CD1c-positive myeloid dendritic cell (primary cell): ENCODE measurements around the gene POLR3H.

Experiments
- DNase-seq: peaks from one replicate; pipeline ENCODE4 v3.0.0-alpha.2; 2016; ENCODE audit errors: extremely low spot score

Gene POLR3H

GRCh38 chr22:41535244-41535643 is 9.0 kb downstream of the POLR3H start:
- DNase-seq: no peak

DNA sequence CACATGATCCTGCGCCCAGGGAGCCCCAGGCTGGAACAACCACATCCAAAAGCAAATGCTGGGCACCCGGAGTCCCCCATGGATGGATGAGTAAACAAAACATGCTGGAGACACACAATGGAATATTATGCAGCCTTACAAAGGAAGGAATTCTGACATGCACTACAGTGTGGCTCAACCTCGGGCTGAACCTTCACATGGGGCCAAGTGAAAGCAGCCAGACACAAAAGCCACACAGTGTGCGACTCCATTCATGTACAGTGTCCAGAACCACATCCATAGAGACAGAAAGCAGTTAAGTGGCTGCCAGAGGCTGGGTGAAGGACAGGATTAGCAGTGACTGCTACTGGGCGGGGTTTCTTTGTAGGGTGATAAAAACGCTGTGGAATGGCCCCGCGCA is 10.1 kb downstream of the POLR3H start:
- no peak for DNase-seq

GRCh38 chr22:41532908-41533825 is 11.1 kb downstream of the POLR3H start:
- peak; percentile 69 for DNase-seq

- no peak for DNase-seq
Measured at GRCh38 chr22:41531715-41532477, 12.4 kb downstream of the POLR3H start.

- DNase-seq: no peak
Measured at GRCh38 chr22:41530890-41531714, 13.2 kb downstream of the POLR3H start.

DNA sequence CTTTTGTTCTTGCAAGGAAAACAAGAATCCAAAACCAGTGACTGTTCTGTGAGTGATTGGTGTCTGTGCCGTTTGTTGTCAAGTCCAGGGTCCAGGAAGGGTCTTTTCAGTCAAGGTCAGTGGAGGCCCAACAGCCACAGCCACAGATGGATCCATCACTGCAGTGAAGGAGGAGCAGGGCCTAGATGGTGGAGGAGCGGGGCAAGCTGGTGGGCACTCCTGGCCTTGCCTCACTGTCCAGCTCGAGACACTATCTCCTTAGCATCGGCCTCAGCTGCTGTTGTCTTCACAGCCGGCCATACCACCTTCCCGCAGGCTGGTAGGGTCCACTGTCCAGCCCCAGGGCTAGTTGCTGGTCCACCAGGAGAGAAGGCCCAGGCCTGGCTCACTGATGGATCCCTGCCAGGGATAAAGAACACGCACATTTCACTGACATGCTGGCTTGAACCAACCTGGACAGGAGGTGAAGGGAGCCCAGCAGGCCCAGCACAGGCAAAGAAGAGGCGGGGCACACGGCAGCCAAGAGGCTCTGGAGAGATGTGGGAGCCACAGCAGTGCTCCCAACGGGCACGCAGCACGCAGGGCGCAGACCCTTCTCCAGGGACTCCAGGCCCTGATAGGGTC is 15.2 kb downstream of the POLR3H start:
- DNase-seq: no peak

GRCh38 chr22:41528132-41528766 is 16.0 kb downstream of the POLR3H start:
- DNase-seq: no peak

GRCh38 chr22:41526830-41527799 is 17.2 kb downstream of the POLR3H start:
- peak; percentile 55 for DNase-seq

DNA sequence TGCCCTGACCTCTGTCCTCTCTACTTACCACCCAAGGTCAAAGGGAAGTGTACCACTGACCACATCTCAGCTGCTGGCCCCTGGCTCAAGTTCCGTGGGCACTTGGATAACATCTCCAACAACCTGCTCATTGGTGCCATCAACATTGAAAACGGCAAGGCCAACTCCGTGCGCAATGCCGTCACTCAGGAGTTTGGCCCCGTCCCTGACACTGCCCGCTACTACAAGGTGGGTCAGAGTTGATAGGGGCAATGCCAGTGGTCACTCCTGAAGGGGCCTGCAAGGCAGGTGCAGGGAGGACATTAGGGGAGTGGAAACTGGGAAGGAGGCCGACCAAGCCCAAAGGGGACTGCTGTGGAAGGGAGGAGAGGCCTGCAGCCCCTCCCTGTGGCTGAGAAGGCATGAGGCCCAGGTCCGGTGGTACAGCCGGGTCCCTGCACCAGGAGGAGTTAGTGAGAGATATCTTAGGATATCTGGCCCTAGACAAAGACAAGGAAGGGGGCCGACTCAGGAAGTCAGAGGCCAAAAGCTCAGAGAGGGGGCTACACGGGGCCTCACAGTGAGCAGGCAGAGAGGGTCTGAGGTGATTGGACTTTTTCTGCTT is 17.9 kb downstream of the POLR3H start:
- DNase-seq: no peak

DNA sequence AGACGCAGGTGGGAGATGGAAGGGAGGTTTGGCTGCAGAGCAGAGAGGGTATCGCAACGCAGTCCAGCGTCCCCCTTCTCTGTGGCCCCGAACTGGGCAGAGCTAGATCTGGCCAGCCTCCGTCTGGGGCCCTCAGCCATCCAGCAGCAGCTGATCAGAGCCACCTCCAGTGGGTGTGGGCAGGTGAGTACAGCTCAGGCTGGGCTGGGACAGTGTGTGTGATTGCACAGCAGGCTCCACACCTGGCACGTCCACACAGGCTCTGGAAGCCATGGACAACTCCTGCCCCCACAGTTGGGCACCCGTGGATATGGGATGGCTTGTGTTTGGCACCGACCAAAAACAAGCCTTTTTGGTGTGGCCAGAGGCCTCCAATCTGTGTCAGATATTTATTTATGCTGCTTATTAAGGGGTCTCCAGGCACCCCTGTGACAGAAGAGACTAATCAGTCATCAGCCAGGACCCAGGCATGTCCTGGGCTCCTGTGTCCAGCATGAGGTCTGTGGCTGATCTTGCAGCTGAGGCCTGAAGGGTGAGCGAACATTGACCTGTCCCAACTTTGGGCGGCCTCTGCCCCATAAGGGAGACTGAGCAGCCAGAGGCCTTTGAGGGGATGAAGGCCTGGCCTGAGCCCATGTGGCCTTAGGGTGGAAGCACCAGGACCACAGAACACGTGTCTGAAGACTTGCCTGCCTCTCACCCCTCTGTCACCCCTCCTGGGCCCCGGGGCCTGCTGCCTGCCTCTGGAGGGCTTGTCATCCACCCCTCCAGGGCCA is 18.6 kb downstream of the POLR3H start:
- no peak for DNase-seq

GRCh38 chr22:41524809-41525449 is 19.3 kb downstream of the POLR3H start:
- DNase-seq: peak; percentile 82

GRCh38 chr22:41524251-41524661 is 20.0 kb downstream of the POLR3H start:
- DNase-seq: no peak

DNA sequence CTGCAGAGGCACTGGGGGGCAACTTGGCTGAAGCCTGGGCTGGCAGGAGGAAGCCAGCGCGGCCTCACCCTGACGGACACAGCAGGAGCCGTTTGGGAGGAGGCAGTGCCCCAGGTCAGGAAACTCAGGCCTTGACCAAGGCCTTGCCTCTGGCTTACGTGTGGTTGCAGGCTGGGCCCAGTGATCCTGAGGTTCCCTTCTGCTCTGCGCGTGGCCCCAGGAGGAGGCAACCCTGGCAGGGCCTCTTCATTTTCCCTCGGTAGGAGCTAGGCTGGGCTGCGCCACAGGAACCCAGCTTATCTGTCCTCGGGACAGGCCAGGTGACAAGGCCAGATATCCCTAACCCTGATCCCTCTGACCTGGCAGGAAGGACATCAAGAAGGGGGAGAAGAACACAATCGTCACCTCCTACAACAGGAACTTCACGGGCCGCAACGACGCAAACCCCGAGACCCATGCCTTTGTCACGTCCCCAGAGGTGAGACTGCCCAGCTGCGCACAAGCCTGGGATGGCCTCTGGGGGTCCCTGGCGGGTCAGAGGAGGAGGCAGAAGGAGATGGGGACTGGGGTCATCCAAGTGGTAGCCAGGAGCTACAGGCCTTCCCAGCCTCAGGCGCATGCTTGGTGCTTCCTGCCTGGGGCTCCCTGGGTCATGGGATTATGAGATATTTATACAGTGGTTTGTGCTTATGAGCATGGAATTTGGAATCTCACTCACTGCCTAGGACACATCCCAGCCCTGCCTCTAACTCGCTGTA is 20.6 kb downstream of the POLR3H start:
- DNase-seq: no peak

DNA sequence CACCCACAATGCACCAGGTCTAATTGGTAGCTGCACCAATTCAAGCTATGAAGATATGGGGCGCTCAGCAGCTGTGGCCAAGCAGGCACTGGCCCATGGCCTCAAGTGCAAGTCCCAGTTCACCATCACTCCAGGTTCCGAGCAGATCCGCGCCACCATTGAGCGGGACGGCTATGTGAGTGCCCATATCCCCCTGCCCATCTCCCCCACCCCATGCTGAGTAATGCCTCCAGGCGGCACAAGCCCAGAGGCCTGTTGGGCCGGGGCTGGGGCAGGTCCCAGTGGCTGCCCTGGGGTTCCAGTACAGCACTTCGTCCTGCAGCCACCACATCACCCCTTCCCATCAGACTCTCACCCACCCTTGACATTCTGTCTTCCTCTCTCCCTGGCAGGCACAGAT is 21.5 kb downstream of the POLR3H start:
- DNase-seq: no peak

GRCh38 chr22:41521126-41521525 is 23.1 kb downstream of the POLR3H start:
- DNase-seq: no peak

DNA sequence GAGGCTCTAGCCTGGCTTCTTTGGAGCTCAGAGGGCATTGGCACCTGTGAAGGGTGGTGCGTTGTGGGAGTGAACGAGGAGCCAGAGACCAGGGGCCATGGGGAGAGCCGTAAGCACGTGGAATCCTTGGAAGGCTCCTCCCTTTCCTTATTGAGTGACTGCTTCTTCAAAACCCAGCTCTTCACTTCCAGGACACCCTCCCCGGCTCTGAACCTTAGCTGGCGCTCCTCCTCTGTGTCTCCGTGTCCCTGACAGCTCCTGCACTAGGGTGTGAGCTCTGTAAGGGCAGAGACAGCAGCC is 26.3 kb downstream of the POLR3H start:
- DNase-seq: no peak

DNA sequence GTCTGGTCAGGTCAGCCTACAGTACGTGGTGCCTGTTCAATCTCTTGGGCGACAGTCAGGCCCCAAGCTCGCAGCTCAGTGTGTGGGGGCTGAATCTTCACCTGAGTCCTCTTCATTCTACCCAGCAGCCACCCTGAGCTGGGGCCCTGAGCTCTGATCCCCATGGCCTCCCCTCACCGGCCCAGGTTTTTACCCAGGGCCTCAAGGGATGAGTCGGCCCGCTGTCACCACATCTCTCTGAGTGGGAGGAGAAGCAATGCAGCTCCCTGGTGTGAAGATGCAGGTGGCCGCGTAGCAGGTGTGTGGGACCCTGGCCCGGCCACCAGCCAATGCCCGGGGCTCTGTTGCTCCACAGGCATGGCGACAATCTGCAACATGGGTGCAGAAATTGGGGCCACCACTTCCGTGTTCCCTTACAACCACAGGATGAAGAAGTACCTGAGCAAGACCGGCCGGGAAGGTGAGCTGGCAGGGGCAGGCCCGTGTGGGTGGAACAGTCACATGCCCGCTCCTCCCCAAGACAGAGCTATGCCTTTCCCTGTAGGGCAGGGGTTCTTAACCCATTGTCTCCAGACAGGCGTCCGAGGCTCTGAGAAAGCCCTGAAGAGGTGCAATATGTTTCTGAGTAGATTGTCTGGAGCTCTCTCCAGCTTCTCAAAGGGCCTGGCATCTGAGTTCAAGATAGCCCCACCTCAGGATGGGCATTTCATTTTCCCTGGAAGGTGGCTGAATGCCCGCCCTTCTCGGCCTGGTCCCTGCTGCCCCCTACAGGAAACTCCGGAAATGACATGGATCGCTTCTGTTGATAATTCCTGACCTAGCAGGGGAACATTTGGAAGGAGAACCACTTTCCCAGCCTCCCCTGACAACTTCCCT is 26.9 kb downstream of the POLR3H start:
- peak; percentile 49 for DNase-seq
